HepG2 (cell line): ENCODE data around the gene SLN. TPM values are rescaled to one million over a fixed set of nuclear protein-coding genes. Genes with fewer than 3 reads are reported as not detected.

Experiments
- ATAC-seq: fragments of 200-7000 bp; cut with Tn5 transposase; 3 replicates; pipeline ENCODE4 v1.9.1; 2020; ENCODE audit warnings: mild to moderate bottlenecking, moderate library complexity
- BruUV-seq: library from RNA; stranded (reverse); fragments of 400-500 nt; replicated peaks from 2 replicates; lab custom pipeline; 2021; lab: Mats Ljungman, UMichigan
- CTCF ChIA-PET: fragments of 300-600 bp; formaldehyde crosslinking; extraction: SDS; loops from one replicate; lab custom pipeline; 2021; ENCODE audit warnings: low total read pairs, inconsistent platforms, low intra/inter-chr PET ratio; lab: Yijun Ruan, JAX
- POLR2A ChIA-PET: fragments of 350-600 bp; sonication (Branson Sonifier 250); formaldehyde crosslinking; loops from one replicate; lab custom pipeline; 2020; ENCODE audit warnings: antibody characterized with exemption, inconsistent platforms; lab: Yijun Ruan, JAX
- DNase-seq: peaks from one replicate; pipeline ENCODE4 v3.0.0-alpha.2; 2015; ENCODE audit warnings: low spot score
- FAIRE-seq: peaks from 3 replicates; lab custom pipeline; 2011; peaks lifted over from hg19 to GRCh38; lab: Jason Lieb, UNC
- H2AFZ ChIP-seq: one replicate; pipeline ENCODE4 v1.6.1; 2011; ENCODE audit warnings: low read length, inconsistent platforms
- H3K27ac ChIP-seq: fragments of 300-600 bp; 3 replicates; pipeline ENCODE4 v1.8.0; 2011; ENCODE audit warnings: mixed run types, mild to moderate bottlenecking, mixed read lengths, low read length, inconsistent platforms; ENCODE audit not compliant: insufficient read depth; ENCODE audit errors: extremely low read length
- H3K27me3 ChIP-seq, 2 experiments: fragments of 200-600 bp in 1 of 2; 2 replicates in 1 of 2; 3 replicates in 1 of 2; pipeline versions ENCODE4 v1.6.0 to v1.8.0; 2011; ENCODE audit warnings: low read length in 2 of 2, mild to moderate bottlenecking in 2 of 2, moderate library complexity in 2 of 2, inconsistent platforms in 1 of 2; ENCODE audit not compliant: insufficient read depth in 2 of 2, control insufficient read depth in 1 of 2
- H3K36me3 ChIP-seq, 2 experiments: fragments of 200-600 bp in 1 of 2; replicated peaks in 1 of 2; 2 replicates in 1 of 2; 3 replicates in 1 of 2; pipeline versions ENCODE4 v1.5.1 to v1.8.0; 2011; ENCODE audit warnings: low read length in 2 of 2, inconsistent platforms in 1 of 2; ENCODE audit not compliant: insufficient read depth in 2 of 2, control insufficient read depth in 1 of 2
- H3K4me1 ChIP-seq: 2 replicates; pipeline ENCODE4 v1.5.1; 2012; ENCODE audit warnings: low read length, inconsistent platforms; ENCODE audit not compliant: insufficient read depth
- H3K4me2 ChIP-seq: 2 replicates; pipeline ENCODE4 v1.6.0; 2011; ENCODE audit warnings: low read depth, low read length, inconsistent platforms
- H3K4me3 ChIP-seq, 3 experiments: fragments of 200-600 bp in 1 of 3; sonication (generic), shearing (Covaris generic) in 1 of 3; replicated peaks in 1 of 3; 2 replicates each; pipeline ENCODE4 v1.5.1; 2011 to 2016; ENCODE audit warnings: low read length in 3 of 3, inconsistent platforms in 2 of 3, low read depth in 2 of 3, mild to moderate bottlenecking in 2 of 3, control low read depth in 1 of 3, mixed read lengths in 1 of 3; ENCODE audit not compliant: insufficient read depth in 1 of 3
- H3K79me2 ChIP-seq: one replicate; pipeline ENCODE4 v1.6.1; 2011; ENCODE audit warnings: low read length, inconsistent platforms; ENCODE audit not compliant: insufficient read depth
- H3K9ac ChIP-seq: 2 replicates; pipeline ENCODE4 v1.6.0; 2011; ENCODE audit warnings: mild to moderate bottlenecking, low read depth, low read length, inconsistent platforms; ENCODE audit not compliant: insufficient read depth
- H3K9me3 ChIP-seq: 2 replicates; pipeline ENCODE4 v1.5.1; 2012; ENCODE audit warnings: mild to moderate bottlenecking, low read length
- H4K20me1 ChIP-seq: 2 replicates; pipeline ENCODE4 v1.6.0; 2011; ENCODE audit warnings: inconsistent platforms, mild to moderate bottlenecking, low read length, moderate library complexity; ENCODE audit not compliant: insufficient read depth
- DMAP1 ChIP-seq: IDR thresholded peaks from 2 replicates; pipeline ENCODE4 v1.6.1; 2016
- HNRNPK ChIP-seq: fragments of 200-400 bp; formaldehyde crosslinking; IDR thresholded peaks from 2 replicates; pipeline ENCODE4 v1.6.1; 2018; ENCODE audit warnings: low read length, low read depth, moderate library complexity, mild to moderate bottlenecking; ENCODE audit not compliant: poor library complexity, severe bottlenecking
- SP140L ChIP-seq: sonication (generic); formaldehyde crosslinking; IDR thresholded peaks from 2 replicates; pipeline ENCODE4 v1.4.0; 2020; ENCODE audit warnings: missing genetic modification reagents, borderline replicate concordance
- SYNCRIP ChIP-seq: fragments of 200-400 bp; formaldehyde crosslinking; IDR thresholded peaks from 2 replicates; pipeline ENCODE4 v1.6.1; 2018; ENCODE audit warnings: mild to moderate bottlenecking, low read depth, low read length; ENCODE audit not compliant: insufficient read depth
- ZBTB8A ChIP-seq: sonication (generic); formaldehyde crosslinking; IDR thresholded peaks from 2 replicates; pipeline ENCODE4 v1.4.0; 2020; ENCODE audit warnings: mild to moderate bottlenecking, low read depth, missing genetic modification reagents, borderline replicate concordance
- ZKSCAN8 ChIP-seq: IDR thresholded peaks from 2 replicates; pipeline ENCODE4 v1.6.1; 2016; ENCODE audit warnings: borderline replicate concordance, missing genetic modification reagents, missing compliant biosample characterization
- ZNF550 ChIP-seq: sonication (generic); formaldehyde crosslinking; IDR thresholded peaks from 2 replicates; pipeline ENCODE4 v1.4.0; 2020; ENCODE audit warnings: mild to moderate bottlenecking, missing genetic modification reagents, borderline replicate concordance
- WGBS: methylation state at CpG from one replicate; pipeline ENCODE4 v1.1.6; 2017; ENCODE audit warnings: low lambda C conversion rate; 5-methylcytosine and 5-hydroxymethylcytosine counted together
- in situ Hi-C: cut with HindIII; loops from 2 replicates; pipeline ENCODE4 v1.10.0; 2017; ENCODE audit warnings: low pct_unique_long_range_greater_than_20kb; ENCODE audit not compliant: extremely low pct_ligation_motif_present
- intact Hi-C: fragments of 100-400 bp; cut with micrococcal nuclease; formaldehyde crosslinking; loops from one replicate; pipeline ENCODE4 v1.10.0; 2022; ENCODE audit not compliant: unreplicated experiment
- polyA plus RNA-seq, 8 experiments: library from polyadenylated mRNA; depleted of rRNA in 3 of 8; stranded (reverse) in 7 of 8; unstranded in 1 of 8; fragments of >200 nt; fragmentation: Illumina TruSeq in 4 of 8; extraction: Trizol in 4 of 8; gene quantifications; 2 replicates each; pipeline versions ENCODE4 v1.2.1 to v1.2.3, GENCODE V29; 2011 to 2016; ENCODE audit warnings: low read depth in 4 of 8, missing spikeins in 1 of 8, mixed read lengths in 1 of 8; ENCODE audit not compliant: insufficient read depth in 1 of 8
- total RNA-seq, 5 experiments: library from RNA; depleted of rRNA; stranded (reverse); fragments of >200 nt; fragmentation: Illumina TruSeq; extraction: Trizol; gene quantifications; 2 replicates each; pipeline ENCODE4 v1.2.3, GENCODE V29; 2016; ENCODE audit warnings: low read depth in 1 of 5
- TF ChIP-seq, protein P1 (sequence below): sonication (generic); formaldehyde crosslinking; IDR thresholded peaks from 2 replicates; pipeline ENCODE4 v1.4.0; 2020; ENCODE audit warnings: missing genetic modification reagents
- TF ChIP-seq, protein P2 (sequence below), 2 experiments: sonication (generic) in 1 of 2; formaldehyde crosslinking in 1 of 2; IDR thresholded peaks; 2 replicates each; pipeline versions ENCODE4 v1.4.0 to v1.6.1; 2018 to 2020; ENCODE audit warnings: missing genetic modification reagents in 2 of 2, borderline replicate concordance in 1 of 2, low read depth in 1 of 2, mild to moderate bottlenecking in 1 of 2, missing biosample characterization in 1 of 2

The SLN gene
- total and polyA plus RNA-seq, 2 of the 13 experiments (the other 11 are each of a cell fraction or from before 2014, with no cell fraction given) = not detected

DNA sequence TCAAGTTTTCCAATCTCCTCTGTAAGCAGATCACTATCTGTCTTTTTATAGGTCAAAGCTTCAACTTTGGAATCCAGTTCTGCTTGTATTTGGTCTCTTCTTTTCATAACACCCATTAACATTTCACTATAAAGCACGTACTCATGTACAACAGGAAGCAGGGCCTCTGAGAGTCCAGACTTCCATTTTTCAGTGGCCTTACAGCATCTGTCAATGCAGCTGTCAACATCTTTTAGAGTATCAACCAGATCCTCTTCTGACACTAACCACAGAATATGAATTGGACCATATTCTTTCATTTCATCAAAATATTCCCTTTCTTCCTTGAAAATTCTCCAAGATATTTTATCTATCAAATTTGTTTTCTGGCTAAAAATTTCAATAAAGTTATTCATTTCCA is 24.7 kb upstream of the SLN start:
- Histone ChIP-seq H3K9ac (no peak overlapping the region), H3K9me3 (no peaks in the 10 kb centered on the region), H2AFZ (no peak overlapping the region), H4K20me1 (no peaks in the 10 kb centered on the region), H3K4me2 (no peak overlapping the region), H3K4me3 (no peak overlapping the region), H3K79me2 (no peaks in the 10 kb centered on the region), H3K36me3 (no peaks in the 10 kb centered on the region), H3K27me3 (peaks cover 0 to 9% of the 10 kb centered on the region in 2 experiments; a peak in 2 of 5 replicates), H3K27ac (no peak overlapping the region), H3K4me1 (no peaks in the 10 kb centered on the region)
- ATAC-seq (no peak), FAIRE-seq (no peak), DNase-seq (no peak)
- intact Hi-C loops = no loop called here
- no TSS peak for BruUV-seq
- in situ Hi-C loops = no loop called here
- 0% methylated on average over 1 of the region's 1 CpG for WGBS
- ChIA-PET CTCF (no interaction called here), POLR2A (no interaction called here)
- TF ChIP-seq ZKSCAN8 (CRISPR knock-in tag) (no peak), HNRNPK (no peak), ZNF550 (CRISPR knock-in tag) (no peak), DMAP1 (CRISPR knock-in tag) (no peak), SYNCRIP (no peak), ZBTB8A (CRISPR knock-in tag) (no peak), SP140L (no peak)
- TF ChIP-seq, protein P1, sequence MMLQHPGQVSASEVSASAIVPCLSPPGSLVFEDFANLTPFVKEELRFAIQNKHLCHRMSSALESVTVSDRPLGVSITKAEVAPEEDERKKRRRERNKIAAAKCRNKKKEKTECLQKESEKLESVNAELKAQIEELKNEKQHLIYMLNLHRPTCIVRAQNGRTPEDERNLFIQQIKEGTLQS (CRISPR knock-in tag) = no peak
- TF ChIP-seq, protein P2, sequence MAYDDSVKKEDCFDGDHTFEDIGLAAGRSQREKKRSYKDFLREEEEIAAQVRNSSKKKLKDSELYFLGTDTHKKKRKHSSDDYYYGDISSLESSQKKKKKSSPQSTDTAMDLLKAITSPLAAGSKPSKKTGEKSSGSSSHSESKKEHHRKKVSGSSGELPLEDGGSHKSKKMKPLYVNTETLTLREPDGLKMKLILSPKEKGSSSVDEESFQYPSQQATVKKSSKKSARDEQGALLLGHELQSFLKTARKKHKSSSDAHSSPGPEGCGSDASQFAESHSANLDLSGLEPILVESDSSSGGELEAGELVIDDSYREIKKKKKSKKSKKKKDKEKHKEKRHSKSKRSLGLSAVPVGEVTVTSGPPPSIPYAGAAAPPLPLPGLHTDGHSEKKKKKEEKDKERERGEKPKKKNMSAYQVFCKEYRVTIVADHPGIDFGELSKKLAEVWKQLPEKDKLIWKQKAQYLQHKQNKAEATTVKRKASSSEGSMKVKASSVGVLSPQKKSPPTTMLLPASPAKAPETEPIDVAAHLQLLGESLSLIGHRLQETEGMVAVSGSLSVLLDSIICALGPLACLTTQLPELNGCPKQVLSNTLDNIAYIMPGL (CRISPR knock-in tag; IDR thresholded peaks at IDR 0.05; ENCODE audit: borderline replicate concordance in 1 of 2, low read depth in 1 of 2) = no peak
